Motor neuron (in vitro differentiated cells): ENCODE results near the gene MAST1. TPM values are rescaled to one million over a fixed set of nuclear protein-coding genes. Genes with fewer than 3 reads are reported as not detected.
"Not testable (repeated sequence)": the region's sequence is repeated elsewhere in the genome, so short reads cannot be mapped to it uniquely, and the experiment has no call there.

ENCODE experiments used
- ATAC-seq, 8 experiments: fragments of 200-7000 bp; cut with Tn5 transposase; replicated peaks in 6 of 8; 2 replicates each; pipeline ENCODE4 v1.8.0; 2021; ENCODE audit warnings: mild to moderate bottlenecking in 8 of 8, moderate library complexity in 8 of 8
- H3K27ac ChIP-seq, 2 donors: fragments of 250-450 bp; sonication (Bioruptor Pico); 2 replicates each; pipeline ENCODE4 v1.9.0; 2021; ENCODE audit warnings: antibody characterized with exemption in 2 of 2, mild to moderate bottlenecking in 2 of 2, moderate library complexity in 1 of 2
- H3K4me1 ChIP-seq, 2 donors: fragments of 250-450 bp; sonication (Bioruptor Pico); replicated peaks in 1 of 2; 2 replicates each; pipeline ENCODE4 v1.6.1; 2021; ENCODE audit warnings: antibody characterized with exemption in 2 of 2, mild to moderate bottlenecking in 2 of 2, moderate library complexity in 1 of 2
- H3K4me3 ChIP-seq, 5 donors: fragments of 250-450 bp; sonication (Bioruptor Pico); 2 replicates each; pipeline ENCODE4 v1.9.0; 2021; ENCODE audit warnings: antibody characterized with exemption in 5 of 5, mild to moderate bottlenecking in 5 of 5, moderate library complexity in 4 of 5
- WGBS, 10 experiments: fragments of 450-650 bp; shearing (Covaris generic); methylation state at CpG; one replicate each; pipeline ENCODE4 v1.0.0; 2022; 5-methylcytosine and 5-hydroxymethylcytosine counted together
- in situ Hi-C, 9 experiments: fragments of 400-800 bp; cut with MboI; loops; one replicate each; pipeline ENCODE4 v1.15.0; 2021; ENCODE audit warnings: low sequenced_read_pairs in 9 of 9, low pct_unique_long_range_greater_than_20kb in 2 of 9; ENCODE audit not compliant: unreplicated experiment in 9 of 9
- total RNA-seq, 8 experiments: library from RNA; unstranded; fragments of 300-600 nt; gene quantifications; 2 replicates each; pipeline versions ENCODE4 v1.2.3 to v1.2.4, GENCODE V29; 2022

Gene MAST1
- total RNA-seq, 8 experiments from 2014 or later: 0.25 to 41.1 (median 16.6) TPM

DNA sequence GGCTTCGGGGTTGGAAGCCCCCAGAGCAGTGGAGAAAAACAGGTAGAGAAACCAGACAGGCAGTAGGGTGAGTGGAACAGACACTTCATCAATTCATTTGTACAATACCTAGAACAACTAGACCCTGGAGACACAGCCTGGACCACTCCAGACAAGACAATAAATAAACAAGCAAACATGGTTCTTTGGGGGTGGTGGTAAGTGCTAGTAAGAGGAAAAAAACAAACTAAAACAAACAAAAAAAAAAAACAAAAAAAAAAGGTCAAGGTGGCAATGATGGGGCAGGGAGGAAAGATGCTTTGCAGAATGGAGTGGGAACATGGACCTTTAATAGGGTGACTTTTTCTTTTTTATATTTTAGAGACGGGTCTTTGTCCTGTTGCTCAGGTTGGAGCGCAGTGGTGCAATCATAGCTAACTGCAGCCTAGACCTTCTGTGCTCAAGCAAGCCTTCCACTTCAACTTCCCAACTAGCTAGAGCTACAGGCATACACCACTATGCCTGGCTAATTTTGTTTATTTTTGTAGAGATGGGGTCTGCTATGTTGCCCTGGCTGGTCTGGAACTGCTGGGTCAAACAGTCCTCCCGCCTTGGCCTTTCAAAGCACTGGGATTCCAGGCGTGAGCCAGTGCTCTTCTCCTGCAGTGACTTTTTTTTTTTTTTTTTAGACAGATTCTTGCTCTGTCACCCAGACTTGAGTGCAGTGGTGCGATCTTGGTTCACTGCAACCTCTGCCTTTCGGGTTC lies 43.9 kb upstream of the MAST1 start:
- WGBS, 10 experiments: 0 to 93% (median 78%) methylated on average over 1 to 6 of the region's 7 CpGs
- Histone ChIP-seq H3K4me1 (peaks cover 14 to 19% of the 10 kb centered on the region in 2 donors), H3K27ac (no peak overlapping the region), H3K4me3 (peak overlapping the region in 4 of 5 donors; percentile 41 to 91 (median 54))
- in situ Hi-C loops: no loop called here
- ATAC-seq: no peak

DNA sequence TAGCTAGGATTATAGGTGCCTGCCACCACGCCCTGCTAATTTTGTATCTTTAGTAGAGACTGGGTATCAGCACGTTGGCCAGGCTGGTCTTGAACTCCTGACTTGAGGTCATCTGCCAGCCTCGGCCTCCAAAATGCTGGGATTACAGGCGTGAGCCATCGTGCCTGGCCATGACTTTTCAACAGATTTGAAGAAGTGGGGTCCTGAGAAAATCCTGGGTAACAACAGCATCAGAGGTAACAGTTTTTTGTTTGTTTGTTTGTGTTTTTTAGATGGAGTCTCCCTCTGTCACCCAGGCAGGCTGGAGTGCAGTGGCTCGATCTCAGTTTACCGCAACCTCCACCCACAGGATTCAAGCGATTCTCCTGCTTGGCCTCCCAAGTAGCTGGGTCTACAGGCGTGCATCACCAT lies 43.3 kb upstream of the MAST1 start:
- in situ Hi-C loops: no loop called here
- no peak overlapping the region for H3K27ac ChIP-seq
- peaks cover 13 to 16% of the 10 kb centered on the region in 2 donors for H3K4me1 ChIP-seq
- no peak for ATAC-seq
- no peak overlapping the region for H3K4me3 ChIP-seq
- 81 to 100% (median 97%) methylated on average over 1 to 7 of the region's 9 CpGs; no CpG with 5 or more reads in 3 of the 10 experiments for WGBS, 10 experiments

- peak in 7 of 8 experiments; percentile 3 to 12 (median 8) for ATAC-seq
- no peak overlapping the region for H3K4me3 ChIP-seq
- WGBS, 10 experiments: 0 to 80% (median 11%) methylated on average over 1 to 7 of the region's 18 CpGs; no CpG with 5 or more reads in 2 of the 10 experiments
- peaks cover 10 to 11% of the 10 kb centered on the region in 2 donors for H3K4me1 ChIP-seq
- in situ Hi-C loops: no loop called here
- H3K27ac ChIP-seq: no peak overlapping the region
Observed at GRCh38 chr19:12796146-12797071, 41.9 kb upstream of the MAST1 start.

- Histone ChIP-seq H3K4me1 (peaks cover 10 to 11% of the 10 kb centered on the region in 2 donors), H3K27ac (no peak overlapping the region), H3K4me3 (no peak overlapping the region)
- in situ Hi-C loops: no loop called here
- 83 to 100% (median 94%) methylated on average over 1 to 6 of the region's 6 CpGs; no CpG with 5 or more reads in 2 of the 10 experiments for WGBS, 10 experiments
- no peak for ATAC-seq
Observed at GRCh38 chr19:12797141-12797587, 41.2 kb upstream of the MAST1 start.

DNA sequence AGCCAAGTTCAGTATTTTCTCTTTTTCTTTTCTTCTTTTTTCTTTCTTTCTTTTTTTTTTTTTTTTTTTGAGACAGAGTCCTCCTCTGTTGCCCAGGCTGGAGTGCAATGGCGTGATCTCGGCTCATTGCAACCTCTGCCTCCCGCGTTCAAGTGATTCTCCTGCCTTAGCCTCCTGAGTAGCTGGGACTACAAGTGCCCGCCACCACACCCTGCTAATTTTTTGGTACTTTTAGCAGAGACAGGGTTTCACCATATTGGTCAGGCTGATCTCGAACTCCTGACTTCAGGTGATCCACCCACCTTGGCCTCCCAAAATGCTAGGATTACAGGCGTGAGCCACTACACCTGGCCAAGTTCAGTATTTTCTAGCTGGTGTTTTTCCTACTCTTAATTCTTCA lies 40.7 kb upstream of the MAST1 start:
- in situ Hi-C loops: not testable (repeated sequence)
- 93 to 100% (median 97%) methylated on average over 1 to 7 of the region's 7 CpGs; no CpG with 5 or more reads in 2 of the 10 experiments for WGBS, 10 experiments
- peaks cover 14% of the 10 kb centered on the region in 2 donors for H3K4me1 ChIP-seq

GRCh38 chr19:12799742-12800465 lies 38.4 kb upstream of the MAST1 start:
- 85 to 100% (median 100%) methylated on average over 1 to 4 of the region's 18 CpGs; no CpG with 5 or more reads in 7 of the 10 experiments for WGBS, 10 experiments
- peak overlapping the region in 3 of 5 donors; percentile 84 to 92 (median 88) for H3K4me3 ChIP-seq
- H3K27ac ChIP-seq: no peak overlapping the region
- no peak for ATAC-seq
- in situ Hi-C loops: no loop called here
- peaks cover 11 to 14% of the 10 kb centered on the region in 2 donors for H3K4me1 ChIP-seq

More for the DNA sequence above, 40.7 kb upstream of the MAST1 start:
- ATAC-seq, H3K27ac ChIP-seq, H3K4me3 ChIP-seq: not testable (repeated sequence)

DNA sequence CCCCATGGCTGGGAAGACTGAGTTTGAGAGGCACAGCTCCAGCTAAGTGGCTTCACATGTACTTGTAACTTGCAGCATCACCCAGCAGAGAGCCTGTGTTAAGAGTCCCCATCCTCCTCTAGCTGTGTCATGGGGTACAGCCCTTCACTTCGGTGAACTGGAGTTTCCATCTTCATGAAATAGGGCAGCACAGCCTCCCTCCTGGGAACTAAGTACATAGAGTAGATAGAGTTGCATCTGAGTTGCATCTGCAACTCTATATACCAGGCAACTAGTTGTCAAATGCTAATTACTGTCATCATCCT lies 37.9 kb upstream of the MAST1 start:
- Histone ChIP-seq H3K4me1 (peaks cover 11 to 14% of the 10 kb centered on the region in 2 donors), H3K27ac (no peak overlapping the region), H3K4me3 (peak overlapping the region; percentile 67 to 92 (median 84))
- WGBS, 10 experiments: 57 to 100% methylated on average over 1 of the region's 1 CpG; no CpG with 5 or more reads in 8 of the 10 experiments
- in situ Hi-C loops: no loop called here
- ATAC-seq: no peak

GRCh38 chr19:12800923-12801465 lies 37.3 kb upstream of the MAST1 start:
- H3K4me1 ChIP-seq: peaks cover 12 to 15% of the 10 kb centered on the region in 2 donors
- peak overlapping the region; percentile 48 to 70 for H3K27ac ChIP-seq
- peak; percentile 4 to 46 (median 38) for ATAC-seq
- H3K4me3 ChIP-seq: peak overlapping the region; percentile 67 to 92 (median 84)
- 0 to 10% (median 0%) methylated on average over 3 to 9 of the region's 38 CpGs; no CpG with 5 or more reads in 4 of the 10 experiments for WGBS, 10 experiments
- in situ Hi-C loops: no loop called here

DNA sequence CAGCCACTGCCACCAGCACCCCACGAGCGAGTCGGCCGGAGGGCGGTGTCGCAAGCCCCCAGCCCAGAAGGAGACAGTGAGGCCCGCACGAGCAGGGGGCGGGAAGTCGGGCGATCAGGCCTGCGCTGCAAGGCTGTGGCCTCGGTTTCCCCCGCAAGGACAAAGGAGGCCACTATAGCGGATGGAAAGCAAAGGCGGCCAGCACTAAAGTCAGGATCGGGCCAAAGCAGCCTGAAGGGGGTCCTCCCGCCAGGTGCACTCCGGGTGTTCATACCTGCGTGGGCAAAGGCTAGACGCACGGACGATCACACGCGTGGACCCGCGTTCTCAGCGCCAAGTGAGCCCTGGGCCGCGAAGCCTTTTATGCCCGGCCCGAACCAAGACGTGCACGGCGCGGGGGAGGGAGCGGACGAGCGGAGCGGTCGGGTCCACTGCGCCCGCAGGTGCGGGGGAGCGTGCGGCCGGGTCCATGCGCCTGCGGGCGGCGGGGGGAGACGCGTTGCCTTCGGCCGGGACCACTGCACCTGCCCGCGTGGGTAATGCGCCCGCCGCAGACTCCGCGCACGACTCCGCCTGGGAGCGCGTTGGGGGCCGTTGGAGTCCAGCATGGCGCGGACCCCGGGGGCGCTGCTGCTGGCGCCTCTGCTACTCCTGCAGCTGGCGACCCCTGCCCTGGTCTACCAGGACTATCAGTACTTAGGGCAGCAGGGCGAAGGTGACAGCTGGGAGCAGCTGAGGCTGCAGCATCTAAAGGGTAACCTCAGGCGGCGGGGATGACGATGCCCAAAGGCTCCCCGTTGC lies 36.6 kb upstream of the MAST1 start, which contains the start of the genes PRDX2 and THSD8:
Gene PRDX2 (minus strand): TSS at position 335 of the 801 bp plus-strand sequence. CDS start 539 bp downstream, outside the sequence.
Gene THSD8 (plus strand): TSS at position 604 of the 801 bp plus-strand sequence. CDS start 3 bp downstream, at position 607.
- H3K27ac ChIP-seq: peak within 1 kb of the TSS; percentile 48 to 70
- peaks cover 12 to 13% of the 10 kb centered on the region in 2 donors for H3K4me1 ChIP-seq
- in situ Hi-C loops: no loop called here
- peak within 1 kb of the TSS; percentile 67 to 92 (median 84) for H3K4me3 ChIP-seq
- WGBS, 10 experiments: 0% methylated on average over 1 to 19 of the region's 78 CpGs; no CpG with 5 or more reads in 5 of the 10 experiments
- peak; percentile 64 to 83 (median 78) for ATAC-seq

DNA sequence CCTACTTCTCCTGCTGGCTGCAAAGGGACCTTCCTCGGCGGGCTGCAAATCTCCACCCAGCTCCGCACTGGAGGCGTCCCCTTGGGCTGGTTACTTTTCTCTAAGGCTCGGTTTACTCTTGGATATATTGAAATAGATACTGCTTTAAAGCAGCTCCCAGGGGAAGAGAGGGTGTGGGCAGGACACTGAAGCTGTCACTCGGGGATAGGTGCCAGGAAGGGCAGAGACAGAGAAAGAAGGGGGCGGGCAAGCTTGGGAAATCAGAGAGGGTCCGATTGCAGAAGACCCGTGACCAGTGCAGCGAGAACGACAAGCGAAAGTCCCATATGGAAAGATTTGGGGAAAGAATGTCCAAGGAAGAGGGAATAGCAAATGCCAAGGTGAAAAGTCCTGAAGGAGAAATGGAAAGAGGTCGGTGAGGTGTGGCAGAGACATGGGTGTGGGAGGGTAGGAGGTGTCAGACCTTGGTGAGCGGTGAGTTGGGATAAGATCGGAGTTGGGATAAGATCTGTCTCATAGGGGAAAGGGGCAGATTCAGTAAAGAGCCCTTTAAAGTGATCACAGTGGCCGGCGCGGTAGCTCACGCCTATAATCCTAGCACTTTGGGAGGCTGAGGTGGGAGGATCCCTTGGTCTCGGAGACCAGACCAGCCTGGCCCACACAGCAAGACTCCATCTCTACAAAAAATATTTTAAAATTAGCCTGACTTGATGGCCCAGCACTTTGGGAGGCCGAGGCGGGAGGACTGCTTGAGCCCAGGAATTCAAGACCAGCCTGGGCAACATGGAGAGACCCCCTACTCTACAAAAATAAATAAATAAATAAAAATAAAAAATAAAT lies 35.8 kb upstream of the MAST1 start:
- H3K4me3 ChIP-seq: peak overlapping the region; percentile 67 to 92 (median 84)
- peaks cover 18 to 19% of the 10 kb centered on the region in 2 donors for H3K4me1 ChIP-seq
- in situ Hi-C loops: no loop called here
- 0 to 76% (median 41%) methylated on average over 1 to 18 of the region's 22 CpGs for WGBS, 10 experiments
- peak overlapping the region; percentile 21 to 32 for H3K27ac ChIP-seq
- no peak for ATAC-seq

DNA sequence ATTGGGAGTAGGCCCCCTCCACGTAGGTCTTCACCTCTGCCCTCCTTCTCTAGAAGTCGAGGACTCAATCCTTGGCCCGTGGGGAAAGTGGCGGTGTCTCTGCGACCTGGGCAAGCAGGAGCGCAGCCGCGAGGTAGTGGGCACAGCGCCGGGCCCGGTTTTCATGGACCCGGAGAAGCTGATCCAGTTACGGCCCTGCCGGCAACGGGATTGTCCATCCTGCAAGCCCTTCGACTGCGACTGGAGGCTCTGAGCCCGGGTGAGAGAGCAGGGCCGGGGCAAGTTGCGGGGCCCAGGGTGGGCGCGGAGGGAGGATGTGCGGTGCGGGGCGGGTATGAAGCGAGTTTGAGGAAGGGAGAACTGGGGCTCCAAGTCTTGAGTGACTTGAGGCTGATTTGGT lies 34.3 kb upstream of the MAST1 start:
- in situ Hi-C loops: no loop called here
- Histone ChIP-seq H3K27ac (no peak overlapping the region), H3K4me3 (no peak overlapping the region), H3K4me1 (peaks cover 18 to 19% of the 10 kb centered on the region in 2 donors)
- ATAC-seq: no peak
- 85 to 100% (median 90%) methylated on average over 2 to 15 of the region's 26 CpGs; no CpG with 5 or more reads in 4 of the 10 experiments for WGBS, 10 experiments
